ENCODE data around the gene ZDHHC21.

Gene ZDHHC21

GRCh38 chr9:14573319-14573718, 119.9 kb downstream of the ZDHHC21 start:
- H3K27ac ChIP-seq, result peak overlapping the region; percentile 65
- TF ChIP-seq ZFX (IDR thresholded peaks at IDR 0.05) (no peak), CTCF (conservative IDR thresholded peaks at IDR 0.05) (no peak)

- H3K27ac ChIP-seq, result no peak overlapping the region
- TF ChIP-seq CTCF (conservative IDR thresholded peaks at IDR 0.05), result no peak
- TF ChIP-seq ZFX (IDR thresholded peaks at IDR 0.05), result no peak
Measured at GRCh38 chr9:14565352-14566016, 127.7 kb downstream of the ZDHHC21 start.

DNA sequence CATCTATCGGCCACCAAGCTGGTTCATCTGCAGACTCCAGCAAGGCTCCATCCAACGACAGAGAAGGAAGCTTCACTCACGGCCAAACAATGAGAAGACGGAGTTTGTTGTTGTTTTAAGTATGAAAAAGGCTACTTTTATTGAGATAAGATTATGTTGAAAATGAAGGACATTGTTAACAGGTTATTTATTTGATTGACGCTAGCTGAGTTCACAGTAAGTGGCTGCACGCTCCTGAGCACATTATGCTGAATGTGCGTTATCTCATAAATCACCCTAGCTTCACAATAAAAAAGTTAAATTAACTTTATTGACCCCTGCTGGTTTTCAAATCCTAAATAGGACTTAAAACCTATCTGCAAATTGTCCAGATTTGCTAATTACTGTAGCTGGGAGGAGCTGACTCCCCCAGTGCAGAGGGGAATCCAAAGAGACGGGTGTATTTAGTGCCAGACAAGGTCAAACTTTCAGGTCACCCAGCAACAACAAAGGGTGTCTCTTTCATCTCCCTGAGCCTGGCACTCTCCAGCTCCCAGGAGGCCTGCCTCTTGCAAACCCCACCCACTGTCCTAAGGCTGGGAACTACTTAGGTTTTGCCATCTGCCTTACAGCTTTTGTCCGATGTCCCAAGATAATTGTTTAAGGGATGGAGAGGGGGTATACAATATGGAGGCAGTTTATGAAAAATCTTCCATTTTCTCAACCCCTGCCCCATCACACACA, 129.2 kb downstream of the ZDHHC21 start:
- no peak overlapping the region for H3K27ac ChIP-seq
- TF ChIP-seq ZFX (IDR thresholded peaks at IDR 0.05) (no peak), CTCF (conservative IDR thresholded peaks at IDR 0.05) (no peak)

GRCh38 chr9:14561929-14562405, 131.3 kb downstream of the ZDHHC21 start:
- H3K27ac ChIP-seq, result no peak overlapping the region
- TF ChIP-seq ZFX (IDR thresholded peaks at IDR 0.05), result no peak
- no peak for TF ChIP-seq CTCF (conservative IDR thresholded peaks at IDR 0.05)

Data from C4-2B (cell line).